Measurements from ENCODE around the gene ENOX1.

The ENOX1 gene

DNA sequence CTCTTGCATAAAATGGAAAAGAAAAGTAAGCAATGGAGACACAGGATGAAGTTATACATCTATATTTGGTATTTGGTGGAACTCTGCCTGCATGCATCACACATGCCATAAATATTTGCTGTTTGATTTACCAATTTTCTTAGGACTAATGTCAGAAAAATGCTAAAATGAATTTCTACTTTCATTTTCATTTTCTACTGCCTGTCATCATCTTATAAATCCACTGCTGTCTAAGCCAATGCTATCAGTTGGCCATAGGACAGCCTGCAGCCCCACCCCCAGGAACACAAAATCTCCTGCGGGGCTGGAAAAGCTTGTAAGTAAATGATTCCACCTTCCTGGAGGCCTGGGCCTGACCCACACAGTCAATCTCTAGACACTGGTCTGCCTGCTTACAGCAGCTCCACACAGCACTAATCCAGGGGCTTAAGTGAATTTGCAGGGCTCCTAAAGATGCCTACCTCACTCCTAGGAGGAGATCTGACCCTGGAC is 122.0 kb downstream of the ENOX1 start:
- DNase-seq: peak in 1 of 14 donors; percentile 2

DNA sequence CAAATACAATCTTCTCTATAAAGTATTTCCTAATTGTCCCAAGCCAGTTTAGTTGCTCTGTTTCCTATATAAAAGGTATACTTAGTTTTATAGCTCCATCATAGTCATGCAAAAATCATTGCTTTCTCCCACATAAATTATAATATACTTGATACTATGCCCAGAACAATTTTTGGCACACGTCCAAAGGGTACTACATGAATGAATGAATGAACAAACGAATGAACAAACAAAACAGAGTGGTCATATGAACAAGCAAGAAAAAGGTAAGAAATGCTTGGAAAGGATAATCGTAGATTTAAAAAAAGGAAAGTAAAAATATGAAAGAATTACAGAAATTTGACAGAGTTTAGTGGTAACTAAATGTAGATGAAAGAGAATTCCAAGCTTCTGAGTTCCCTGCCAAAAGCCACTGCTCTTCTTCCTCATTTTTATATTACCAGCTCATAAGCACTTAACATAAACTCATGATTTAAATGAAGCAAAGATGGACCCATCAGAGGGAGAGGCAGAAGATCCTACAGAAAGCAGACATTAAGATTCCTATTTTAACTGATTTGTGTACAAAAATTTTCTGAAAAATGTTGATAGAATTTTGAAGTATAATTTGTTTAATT is 123.2 kb downstream of the ENOX1 start:
- no peak for DNase-seq

DNA sequence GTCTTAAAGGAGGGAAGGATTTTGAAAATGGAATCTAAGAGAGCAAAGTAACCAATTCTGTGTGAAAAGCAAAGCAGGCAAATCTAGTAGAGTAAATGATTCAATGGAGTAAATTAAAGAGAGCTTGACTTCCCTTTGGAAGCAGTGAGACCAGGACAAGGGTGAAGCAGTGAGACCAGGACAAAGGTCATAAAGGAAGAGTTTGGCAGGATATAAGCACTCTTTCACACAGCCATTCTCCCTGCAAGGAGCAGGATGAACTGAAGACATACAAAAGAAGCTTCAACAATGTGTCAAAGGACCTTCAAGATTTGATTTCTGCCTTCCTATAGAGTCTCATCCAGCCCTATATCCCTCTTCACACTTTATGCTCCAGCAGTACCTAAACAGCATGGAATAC is 123.8 kb downstream of the ENOX1 start:
- no peak for DNase-seq

DNA sequence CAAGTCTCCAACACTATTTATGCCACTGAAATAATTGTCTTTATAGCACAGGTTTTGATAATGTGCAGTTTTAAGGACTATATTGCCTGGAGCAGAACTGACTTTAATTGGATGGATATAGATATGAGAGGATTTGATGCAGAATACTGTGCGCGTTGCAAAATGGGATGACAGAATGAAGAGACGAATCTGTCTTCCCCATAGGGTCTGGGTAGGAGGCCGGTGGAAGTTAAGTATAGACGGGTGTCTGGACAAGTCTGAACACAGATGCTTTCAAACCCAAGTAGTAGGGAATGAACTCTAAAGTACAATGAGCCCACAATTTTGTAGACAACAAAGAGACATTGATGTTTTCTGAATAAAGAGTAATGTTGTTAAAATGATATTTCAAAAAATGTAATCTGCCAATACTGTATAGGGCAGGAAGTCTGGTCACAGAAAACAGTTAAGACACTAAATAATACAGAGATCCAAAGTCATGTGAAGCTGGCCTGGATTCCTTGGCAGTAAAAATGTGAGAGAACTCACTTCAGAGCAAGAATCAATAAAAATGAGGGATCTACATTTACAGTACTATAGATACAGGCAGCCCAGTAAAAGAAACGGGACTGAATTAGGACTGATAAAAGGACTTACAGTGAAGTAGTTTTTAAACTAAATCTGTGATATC is 125.5 kb downstream of the ENOX1 start:
- no peak for DNase-seq

DNA sequence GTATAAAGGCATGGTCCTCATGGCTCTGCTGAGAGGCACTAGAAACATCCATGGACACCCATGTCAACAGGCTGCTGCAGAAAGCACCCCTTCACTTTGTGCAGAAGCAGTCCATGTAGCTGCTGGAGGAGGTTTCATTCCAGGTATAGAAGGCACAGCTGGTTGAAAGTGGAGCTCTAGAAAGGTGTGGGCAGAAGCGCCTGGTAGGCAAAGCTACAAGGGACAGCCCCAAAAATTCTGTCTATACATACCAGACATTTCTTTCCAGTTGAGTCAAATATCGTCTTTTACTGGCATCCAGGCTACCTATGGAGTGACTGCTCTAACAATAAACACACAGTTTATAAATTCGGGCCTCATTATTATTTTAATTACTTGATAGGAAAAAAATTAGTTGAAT is 129.3 kb downstream of the ENOX1 start:
- no peak for DNase-seq

DNA sequence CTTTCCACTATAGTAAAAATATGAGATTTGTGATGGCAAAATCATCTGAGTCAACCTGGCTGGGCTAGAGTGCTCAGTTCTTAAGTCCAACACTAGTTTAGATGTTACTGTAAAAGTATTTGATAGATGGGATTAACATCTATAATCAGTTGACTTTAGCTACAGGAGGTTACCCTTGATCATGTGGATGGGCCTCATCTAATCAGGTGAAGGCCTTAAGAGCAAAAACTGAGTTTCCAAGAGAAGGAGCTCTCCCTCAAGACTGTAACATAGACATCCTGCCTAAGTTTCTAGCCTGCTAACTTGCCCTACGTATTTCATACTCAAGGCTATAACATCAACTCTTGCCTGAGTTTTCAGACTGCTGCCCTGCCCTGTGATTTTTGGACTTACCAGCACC is 132.8 kb downstream of the ENOX1 start:
- DNase-seq: no peak

DNA sequence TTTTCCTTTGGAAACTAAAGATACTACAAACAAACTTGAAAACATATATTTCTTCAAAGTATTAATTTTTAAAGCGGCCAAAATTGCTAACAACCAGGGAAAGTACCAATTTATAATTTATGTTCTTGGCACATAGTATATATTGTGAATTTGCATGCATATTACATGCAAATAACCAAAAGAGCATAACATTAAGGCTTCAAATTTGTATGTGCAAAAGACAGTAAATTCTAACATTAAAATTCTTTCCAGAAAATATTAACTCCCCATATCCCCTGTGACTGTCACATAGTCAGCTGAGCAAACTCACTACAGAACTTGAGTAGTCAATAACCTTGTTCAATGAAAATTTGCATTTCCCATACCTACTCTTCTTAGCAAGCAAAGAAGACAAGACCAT is 133.4 kb downstream of the ENOX1 start:
- no peak for DNase-seq

DNA sequence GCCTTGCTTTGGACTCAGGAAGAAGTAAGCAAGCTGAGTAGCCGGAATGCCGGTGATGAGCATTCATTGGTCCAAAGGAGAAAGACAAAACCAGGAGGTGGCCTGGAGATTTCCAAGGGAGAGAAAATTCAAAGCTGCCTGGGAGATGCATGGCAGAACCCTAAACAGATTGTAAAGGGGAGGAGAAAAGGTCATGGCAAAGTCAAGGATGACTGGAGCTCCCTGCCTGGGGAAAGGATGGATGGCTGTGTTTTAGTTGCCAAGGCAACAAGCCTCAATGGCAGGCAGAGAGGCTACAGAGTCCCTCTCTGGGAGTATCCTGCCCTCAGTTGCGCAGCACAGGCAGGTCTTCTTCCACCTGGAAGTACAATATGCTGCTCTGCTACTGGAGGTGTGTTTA is 134.0 kb downstream of the ENOX1 start:
- no peak for DNase-seq

DNA sequence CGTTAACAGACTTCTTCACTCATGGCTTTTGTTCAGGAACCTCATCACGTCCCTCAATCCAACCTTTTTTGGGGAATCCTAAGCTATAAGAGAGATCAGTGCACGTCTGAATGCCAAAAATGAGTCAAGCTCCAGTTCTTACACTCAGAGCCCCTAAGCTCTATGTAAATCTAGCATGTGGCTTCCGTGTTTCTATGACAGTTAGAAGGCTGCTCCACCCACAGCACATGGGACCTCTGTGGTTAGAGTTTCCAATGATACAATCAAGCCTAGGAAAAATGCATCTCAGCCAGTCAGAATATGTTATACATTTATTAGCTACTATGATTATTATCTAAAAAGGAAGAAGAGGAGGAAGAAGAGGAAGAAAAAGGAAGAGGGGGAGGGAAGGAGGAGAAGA is 135.9 kb downstream of the ENOX1 start:
- no peak for DNase-seq

DNA sequence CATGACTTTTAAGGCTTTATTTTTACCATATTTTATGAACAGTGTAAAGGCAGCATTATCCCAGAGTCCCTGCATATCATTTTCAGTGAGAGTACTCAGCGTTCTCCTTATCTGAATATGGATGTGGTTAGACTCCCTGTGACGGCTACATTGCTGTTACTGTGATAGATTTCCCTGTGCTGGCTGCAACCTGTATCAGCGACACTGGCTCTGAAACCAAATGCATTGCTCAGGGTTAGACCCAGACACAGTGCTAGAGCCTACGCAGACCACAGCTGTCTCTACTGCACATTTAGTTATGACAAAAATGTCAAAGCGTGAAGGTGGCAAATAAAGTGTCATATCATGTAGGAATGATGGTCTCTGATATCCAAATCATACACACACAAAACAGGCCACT is 138.0 kb downstream of the ENOX1 start:
- no peak for DNase-seq

DNA sequence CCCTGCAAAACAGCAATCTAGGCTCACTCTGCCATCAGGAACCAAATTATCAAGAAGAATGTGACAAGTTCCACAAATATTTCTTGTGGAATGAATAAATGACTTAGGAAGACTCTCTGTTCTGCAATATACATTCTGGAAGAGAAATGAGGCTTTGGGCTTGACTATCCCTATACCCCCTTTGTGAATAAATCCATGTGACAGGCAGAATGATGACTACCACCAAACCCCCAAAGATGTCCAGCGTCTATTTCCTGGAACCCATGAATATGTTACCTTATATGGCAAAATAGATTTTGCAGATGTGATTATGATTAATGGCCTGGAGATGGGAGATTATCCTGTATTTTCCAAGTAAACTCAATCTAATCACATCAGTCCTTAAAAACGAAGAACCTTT is 139.3 kb downstream of the ENOX1 start:
- DNase-seq: no peak

DNA sequence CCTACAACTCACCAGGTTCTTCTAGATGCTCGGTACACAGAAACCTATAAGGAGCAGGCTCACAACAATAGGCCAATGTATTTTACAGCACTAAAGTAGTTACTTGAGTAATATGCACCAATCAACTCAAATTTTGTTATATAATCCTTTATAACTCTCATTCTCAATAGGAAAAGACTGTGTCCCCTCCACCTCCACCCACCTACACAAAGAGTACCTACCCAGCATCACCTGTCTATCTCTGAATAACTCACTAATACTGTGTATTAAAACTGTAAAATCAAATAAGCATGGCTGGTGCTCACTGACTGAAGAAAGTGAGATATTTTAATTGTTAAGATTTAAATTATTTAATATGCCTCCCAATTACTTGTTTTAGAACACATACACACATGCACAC is 146.3 kb downstream of the ENOX1 start:
- no peak for DNase-seq

DNA sequence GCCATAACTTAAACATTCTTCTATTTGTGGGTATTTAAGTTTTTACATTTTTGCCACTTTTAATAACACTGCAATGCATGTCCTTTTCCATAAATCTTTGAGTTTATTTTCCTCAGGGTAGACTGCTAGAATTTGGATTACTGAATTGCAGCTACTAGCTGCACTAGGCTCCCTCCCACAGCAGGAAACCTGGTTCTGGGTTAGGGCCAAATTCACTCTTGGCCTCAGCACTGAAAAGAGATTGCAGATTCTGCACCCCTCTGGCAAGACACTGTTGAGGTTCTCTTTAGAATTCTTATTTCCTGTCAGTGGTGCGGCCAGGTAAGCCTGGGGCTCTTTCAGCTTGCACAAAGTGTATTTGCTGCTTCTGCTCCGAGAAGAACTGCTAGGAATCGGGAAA is 155.7 kb downstream of the ENOX1 start:
- DNase-seq: no peak

DNA sequence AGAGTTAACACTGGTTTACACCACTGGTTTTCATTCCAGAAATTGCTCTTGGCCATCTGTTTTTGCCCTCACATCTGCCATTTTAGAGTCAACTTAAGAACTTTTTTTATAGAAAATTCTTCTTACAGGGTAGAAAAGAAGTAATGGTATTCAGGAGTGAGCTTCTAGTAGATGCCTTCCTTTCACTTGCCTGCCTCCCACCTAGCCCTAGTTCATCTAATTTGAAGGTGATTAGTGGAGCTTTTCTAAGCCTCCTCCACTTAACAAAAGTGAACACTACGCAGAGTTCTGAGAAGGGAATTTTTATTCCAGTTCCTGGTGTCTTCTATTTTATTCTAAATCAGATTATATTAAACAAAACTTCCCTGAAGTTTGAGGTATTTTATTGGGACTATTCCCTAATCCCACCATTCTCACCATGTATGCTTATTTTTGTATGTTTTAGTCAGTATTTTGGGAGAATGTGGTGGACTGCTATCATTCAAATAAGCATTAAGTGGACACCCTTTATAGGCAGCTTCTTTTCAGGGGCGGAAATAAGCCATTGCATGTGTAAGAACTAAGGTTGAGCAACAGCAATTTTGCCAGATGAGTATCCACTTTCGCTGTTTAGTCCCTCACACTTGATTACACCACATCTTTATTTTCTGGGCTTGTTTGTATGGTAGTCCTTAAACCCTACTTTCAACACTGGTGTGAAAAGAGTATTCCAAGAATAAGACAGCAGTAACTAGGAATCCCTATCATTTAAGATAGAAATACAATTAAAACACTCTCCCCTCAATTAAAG is 156.9 kb downstream of the ENOX1 start:
- DNase-seq: no peak

DNA sequence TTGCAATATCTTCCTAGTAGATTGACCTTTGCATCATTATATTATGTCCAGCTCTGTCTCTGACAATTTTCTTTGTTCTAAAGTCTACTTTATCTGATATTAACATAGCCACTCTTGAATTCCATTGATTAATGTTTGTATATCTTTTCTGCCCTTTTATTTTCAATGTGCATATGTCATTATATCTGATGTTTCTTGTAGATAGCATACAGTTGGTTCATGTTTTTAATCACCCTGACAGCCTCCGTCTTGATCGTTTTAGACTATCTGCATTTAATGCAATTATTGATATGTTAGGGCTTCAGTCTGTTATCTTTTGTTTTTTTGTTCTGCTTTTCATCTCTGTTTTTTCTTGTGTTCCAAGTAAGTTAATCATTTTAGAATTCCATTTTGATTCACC is 159.8 kb downstream of the ENOX1 start:
- DNase-seq: no peak

DNA sequence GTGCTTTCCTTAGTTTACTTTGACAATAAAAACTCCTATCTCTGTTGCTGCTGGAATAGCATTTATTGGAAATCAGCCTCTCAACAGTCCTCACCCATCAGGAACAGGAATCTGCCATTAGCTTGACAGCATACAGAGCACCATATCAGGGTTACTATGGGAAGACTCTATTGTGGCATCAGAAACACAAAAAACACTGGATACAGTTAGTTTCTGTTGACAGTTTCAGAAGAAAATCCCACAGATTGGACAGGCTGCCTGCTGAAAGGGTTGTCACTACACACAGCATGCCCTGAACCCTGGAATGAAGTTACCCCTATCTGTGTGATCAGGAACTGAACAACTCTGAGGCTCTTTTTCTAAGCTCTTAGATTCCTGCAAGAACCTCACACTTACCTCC is 172.7 kb downstream of the ENOX1 start:
- no peak for DNase-seq

DNA sequence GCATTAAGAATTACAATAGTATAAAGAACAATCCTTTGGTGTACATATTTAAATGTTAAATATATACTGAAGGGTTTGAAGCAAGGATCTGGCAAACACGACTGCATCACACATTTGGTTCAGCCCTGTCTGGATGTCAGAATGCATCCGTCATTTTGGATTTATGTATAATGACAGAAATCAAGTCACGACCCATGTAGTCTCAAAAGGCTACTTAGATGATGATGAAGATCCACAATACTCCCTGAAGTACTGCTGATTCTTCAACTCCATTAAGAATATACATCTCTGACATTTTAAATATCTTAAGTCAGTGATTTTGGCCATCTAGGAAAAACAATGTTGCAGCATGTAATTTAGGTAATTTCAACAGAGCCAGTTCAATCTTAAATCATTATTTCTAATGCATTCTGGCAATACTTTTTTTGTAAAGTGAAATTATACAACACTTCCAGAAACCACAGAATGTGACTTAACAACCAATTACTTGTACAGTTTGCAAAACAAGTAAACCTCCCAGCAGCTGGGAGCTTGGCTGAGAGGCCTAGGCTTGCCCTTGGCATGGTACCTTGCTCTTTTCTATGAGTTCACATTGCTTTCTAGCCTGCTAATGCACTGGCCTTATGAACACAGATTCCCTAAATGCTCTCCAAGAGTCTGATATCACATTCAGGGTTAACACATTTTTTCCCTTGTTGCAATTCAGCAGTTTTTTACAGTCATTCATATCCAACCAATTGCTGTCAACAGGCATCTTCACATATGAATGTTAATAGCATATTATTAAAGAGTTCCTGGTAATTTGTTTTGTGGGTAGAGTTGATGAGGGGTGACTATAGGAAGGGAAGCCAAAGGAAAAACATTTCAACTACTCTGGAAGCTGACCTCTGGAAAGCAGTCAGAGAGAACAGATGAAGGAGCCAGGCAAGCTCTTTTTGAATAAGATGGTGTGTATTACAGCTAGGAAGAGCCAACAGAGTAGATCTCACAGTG is 175.2 kb downstream of the ENOX1 start:
- DNase-seq: no peak

DNA sequence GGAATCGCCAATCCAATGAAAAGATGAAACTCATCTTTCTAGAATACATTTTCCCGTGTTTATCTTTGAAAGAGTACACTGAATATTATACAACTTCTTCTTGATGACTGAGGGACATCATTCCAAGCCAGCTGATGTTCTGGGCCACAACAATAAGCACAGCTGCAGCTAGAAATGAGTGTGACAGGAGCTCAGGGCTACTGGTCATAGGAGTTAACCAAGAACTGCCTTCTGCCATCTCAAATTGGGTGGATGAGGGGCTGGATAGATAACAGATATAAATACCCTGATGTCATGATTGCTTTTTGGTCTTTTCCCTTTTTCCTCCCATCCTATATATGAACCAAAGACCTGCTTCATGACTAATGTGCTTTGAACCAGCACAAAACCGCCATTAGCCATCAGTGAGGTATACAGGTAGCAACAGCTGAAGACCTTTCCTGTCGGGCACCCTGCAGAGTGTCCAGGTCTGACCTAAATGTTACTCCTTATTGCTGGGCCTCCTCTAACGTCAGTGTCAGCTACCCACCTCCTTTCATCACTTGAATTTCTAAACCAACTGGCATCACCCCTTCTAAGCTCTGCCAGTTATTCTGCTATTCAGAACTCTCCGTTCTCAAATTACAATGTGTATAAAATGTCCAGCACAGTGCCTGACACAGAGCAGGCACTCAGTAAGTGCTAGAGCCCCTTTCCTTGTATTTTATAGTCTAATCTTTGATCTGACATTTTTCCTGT is 178.2 kb downstream of the ENOX1 start:
- no peak for DNase-seq

DNA sequence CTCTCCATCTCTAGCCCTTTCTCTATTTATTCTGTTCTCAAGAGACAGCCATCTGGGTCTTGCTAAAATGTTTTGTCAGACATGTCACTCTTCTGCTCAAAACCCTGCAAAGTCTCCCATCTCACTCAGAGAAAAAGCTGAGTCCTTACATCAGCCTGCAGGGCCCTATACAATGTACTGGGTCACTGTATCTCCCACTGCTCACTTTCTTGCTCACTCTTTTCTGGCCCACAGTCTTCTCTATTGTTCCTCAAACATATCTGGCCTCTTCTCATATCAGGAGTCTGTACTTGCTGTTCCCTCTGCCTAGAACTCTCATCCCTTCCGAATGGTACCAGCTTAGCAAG is 189.2 kb downstream of the ENOX1 start:
- DNase-seq: no peak

DNA sequence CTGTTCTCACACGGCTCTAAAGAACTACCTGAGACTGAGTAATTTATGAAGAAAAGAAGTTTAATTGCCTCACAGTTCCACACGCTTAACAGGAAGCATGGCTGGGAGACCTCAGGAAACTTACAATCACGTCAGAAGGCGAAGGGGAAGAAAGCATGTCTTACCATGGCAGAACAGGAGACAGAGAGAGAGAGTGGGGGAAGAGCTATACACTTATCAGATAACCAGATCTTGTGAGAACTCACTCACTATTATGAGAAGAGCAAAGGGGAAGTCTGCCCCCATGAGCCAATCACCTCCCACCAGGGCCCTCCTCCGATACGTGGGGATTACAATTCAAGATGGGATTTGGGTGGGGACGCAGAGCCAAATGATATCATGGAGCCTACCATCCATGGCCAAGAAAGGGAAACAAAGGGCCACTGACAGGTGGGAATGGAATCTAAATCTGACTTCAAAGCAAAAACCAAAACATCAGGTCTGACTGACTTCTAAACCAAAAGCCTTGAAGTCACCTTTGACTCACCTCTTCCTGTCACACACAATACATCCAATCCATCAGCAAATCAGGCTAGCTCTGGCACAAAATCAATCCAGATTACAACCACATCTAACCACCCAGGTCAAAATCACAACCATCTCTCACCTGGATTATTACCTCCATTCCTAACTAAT is 189.7 kb downstream of the ENOX1 start:
- DNase-seq: no peak

DNA sequence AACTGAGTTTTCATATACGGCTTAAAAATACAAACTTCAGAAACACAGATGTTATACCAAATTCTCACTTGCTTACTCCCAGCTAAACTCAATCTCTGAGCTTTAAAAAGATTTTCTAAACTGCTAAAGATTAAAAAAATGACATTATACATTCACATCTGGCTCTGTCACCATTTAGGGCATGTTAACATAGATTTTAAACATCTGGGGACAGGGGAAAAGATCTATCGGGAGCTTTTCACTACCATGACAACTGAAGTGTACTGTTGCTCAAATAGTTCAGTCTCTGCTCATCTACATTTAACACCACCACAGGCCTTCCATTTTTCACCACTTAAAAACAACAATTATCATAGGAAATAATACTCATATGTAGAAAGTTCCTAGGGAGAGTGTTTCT is 190.8 kb downstream of the ENOX1 start:
- DNase-seq: no peak

Measured in C1 segment of cervical spinal cord (tissue), 14 donors.